Colonic mucosa (tissue), 4 donors: Measurements from ENCODE around the gene CCM2. TPM values are rescaled to one million over a fixed set of nuclear protein-coding genes. Genes with fewer than 3 reads are reported as not detected.

ENCODE experiments used
- DNase-seq: peaks from one replicate; pipeline ENCODE4 v3.0.0-alpha.2; 2020
- H3K27ac ChIP-seq: fragments of 200-600 bp; one replicate; pipeline ENCODE4 v1.8.0; 2021
- H3K27me3 ChIP-seq: fragments of 200-600 bp; one replicate; pipeline ENCODE4 v1.8.0; 2021
- H3K36me3 ChIP-seq: fragments of 200-600 bp; one replicate; pipeline ENCODE4 v1.8.0; 2021
- H3K4me1 ChIP-seq: fragments of 200-600 bp; one replicate; pipeline ENCODE4 v1.8.0; 2021; ENCODE audit warnings: mild to moderate bottlenecking
- H3K4me3 ChIP-seq: fragments of 200-600 bp; one replicate; pipeline ENCODE4 v1.8.0; 2021
- H3K9ac ChIP-seq, 2 donors: one replicate each; pipeline ENCODE4 v1.7.0; 2013; ENCODE audit warnings: control low read depth in 2 of 2, low read depth in 2 of 2, low read length in 2 of 2
- H3K9me3 ChIP-seq: fragments of 200-600 bp; one replicate; pipeline ENCODE4 v1.8.0; 2021
- intact Hi-C: fragments of 100-400 bp; cut with DNase I; formaldehyde crosslinking; loops from one replicate; pipeline ENCODE4 v1.14.1; 2022
- total RNA-seq, 2 donors: library from RNA; stranded (reverse); fragmentation: NEBNext Ultra II Directional in 1 of 2; extraction: Animal tissue kit (Norgen Biotek cat#: 25700) in 1 of 2; gene quantifications; one replicate each; pipeline ENCODE4 v1.2.1, GENCODE V29; 2021
- TF ChIP-seq, protein P1 (sequence below): fragments of 200-600 bp; IDR thresholded peaks from one replicate; pipeline ENCODE4 v1.8.0; 2022; ENCODE audit warnings: antibody characterized with exemption, mild to moderate bottlenecking
- donor health status: healthy.
- donor health status: DM: no; HTN: no; CAD: no.
- donor health status: DM: no; HTN: no; CAD: no.

The CCM2 gene
- total RNA-seq, 2 donors from 2014 or later: 34.8 to 38.0 TPM

DNA sequence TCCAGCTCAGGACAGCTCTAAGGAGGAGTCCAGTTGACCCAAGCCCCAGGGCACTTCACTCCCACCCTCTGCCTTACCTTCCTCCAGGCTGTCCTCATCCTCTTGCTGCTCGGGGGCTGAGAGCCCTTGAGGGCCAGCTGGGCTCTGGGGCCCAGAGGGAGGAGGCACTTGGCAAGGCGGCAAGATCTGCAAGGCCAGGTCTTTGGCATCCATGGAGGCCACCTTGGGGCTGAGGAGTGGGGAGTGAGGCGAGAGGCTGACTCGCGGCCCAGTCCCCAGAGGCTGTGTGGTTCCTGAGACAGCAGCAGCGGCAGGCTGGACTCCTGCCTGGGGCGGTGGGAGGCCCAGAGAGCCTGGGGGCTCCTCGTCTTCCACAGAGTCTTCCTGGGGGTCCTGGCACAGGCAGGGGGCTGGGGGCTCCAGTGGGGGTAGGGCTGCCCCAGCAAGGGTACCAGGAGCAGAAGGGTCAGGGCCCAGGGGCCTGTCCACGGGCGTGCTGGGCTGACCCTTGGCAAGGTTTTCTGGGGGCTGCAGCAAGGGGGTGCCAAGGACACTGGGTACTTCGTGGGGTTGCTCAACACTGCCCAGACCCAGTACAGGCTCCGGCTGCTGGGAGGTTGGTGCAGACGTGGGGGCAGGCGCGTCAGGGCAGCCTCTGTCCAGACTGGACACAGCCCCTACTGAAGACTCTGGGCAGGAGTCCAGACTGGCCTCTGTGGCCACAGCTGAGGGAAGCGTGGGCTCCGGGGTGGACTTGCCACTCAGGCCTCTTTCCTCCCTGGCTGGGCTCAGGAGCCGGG lies 82.2 kb downstream of the CCM2 start:
- Histone ChIP-seq H3K4me1 (no peaks in the 10 kb centered on the region), H3K27ac (no peak overlapping the region), H3K4me3 (no peak overlapping the region), H3K9ac (no peak overlapping the region), H3K27me3 (no peaks in the 10 kb centered on the region), H3K9me3 (no peaks in the 10 kb centered on the region), H3K36me3 (no peaks in the 10 kb centered on the region)
- intact Hi-C loops: no loop called here
- no peak for DNase-seq
- TF ChIP-seq, protein P1, sequence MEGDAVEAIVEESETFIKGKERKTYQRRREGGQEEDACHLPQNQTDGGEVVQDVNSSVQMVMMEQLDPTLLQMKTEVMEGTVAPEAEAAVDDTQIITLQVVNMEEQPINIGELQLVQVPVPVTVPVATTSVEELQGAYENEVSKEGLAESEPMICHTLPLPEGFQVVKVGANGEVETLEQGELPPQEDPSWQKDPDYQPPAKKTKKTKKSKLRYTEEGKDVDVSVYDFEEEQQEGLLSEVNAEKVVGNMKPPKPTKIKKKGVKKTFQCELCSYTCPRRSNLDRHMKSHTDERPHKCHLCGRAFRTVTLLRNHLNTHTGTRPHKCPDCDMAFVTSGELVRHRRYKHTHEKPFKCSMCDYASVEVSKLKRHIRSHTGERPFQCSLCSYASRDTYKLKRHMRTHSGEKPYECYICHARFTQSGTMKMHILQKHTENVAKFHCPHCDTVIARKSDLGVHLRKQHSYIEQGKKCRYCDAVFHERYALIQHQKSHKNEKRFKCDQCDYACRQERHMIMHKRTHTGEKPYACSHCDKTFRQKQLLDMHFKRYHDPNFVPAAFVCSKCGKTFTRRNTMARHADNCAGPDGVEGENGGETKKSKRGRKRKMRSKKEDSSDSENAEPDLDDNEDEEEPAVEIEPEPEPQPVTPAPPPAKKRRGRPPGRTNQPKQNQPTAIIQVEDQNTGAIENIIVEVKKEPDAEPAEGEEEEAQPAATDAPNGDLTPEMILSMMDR: no peak

DNA sequence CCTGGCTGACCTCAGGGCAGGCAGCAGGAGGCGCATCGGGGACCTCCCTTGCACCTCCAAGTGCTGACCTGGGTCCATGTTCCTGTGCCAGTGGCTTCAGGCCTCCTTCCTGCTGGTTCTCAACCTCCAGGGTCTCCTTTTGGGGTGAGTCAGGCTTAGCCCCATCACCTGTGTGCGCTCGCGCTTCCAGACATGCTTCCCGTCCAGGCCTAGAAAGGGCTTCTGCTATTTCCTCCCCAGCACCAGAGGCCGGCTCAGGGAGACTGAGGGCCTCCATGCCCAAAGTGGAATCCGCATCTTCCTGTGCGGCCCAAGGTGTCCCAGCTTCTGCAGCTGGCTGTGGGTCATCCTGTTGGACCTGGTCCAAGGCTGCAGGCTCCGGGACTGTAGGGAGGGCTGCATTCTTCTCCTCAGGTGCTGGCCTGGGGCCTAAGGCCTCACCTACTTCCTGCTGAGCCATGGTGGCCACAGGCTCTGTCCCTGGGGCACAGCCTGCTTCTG lies 82.9 kb downstream of the CCM2 start:
- no peak overlapping the region for H3K27ac ChIP-seq
- H3K36me3 ChIP-seq: no peaks in the 10 kb centered on the region
- no peak for DNase-seq
- H3K4me1 ChIP-seq: no peaks in the 10 kb centered on the region
- H3K9me3 ChIP-seq: no peaks in the 10 kb centered on the region
- TF ChIP-seq, protein P1: no peak
- H3K27me3 ChIP-seq: no peaks in the 10 kb centered on the region
- no peak overlapping the region for H3K9ac ChIP-seq
- intact Hi-C loops: no loop called here
- H3K4me3 ChIP-seq: no peak overlapping the region

DNA sequence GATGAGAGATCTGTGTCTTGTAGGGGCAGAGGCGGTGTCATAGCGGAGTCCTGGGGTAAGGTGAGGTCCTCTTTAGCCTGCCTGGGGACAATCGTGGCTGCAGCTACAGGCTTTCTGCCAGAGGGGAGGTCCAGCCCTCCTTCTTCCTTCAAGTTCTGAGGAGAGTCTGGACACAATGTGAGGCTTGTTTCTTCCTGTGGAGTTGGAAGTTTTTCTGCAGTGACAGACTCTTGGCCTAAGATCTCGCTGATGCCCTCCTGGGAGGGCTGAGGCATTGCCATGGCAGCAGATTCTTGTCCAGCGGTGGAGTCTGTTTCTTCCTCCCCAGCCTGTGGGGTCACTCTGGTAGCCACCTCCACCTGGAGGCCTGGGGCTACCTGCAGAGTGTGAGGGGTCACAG lies 84.3 kb downstream of the CCM2 start:
- intact Hi-C loops: no loop called here
- H3K4me1 ChIP-seq: no peaks in the 10 kb centered on the region
- no peak for DNase-seq
- H3K9me3 ChIP-seq: no peaks in the 10 kb centered on the region
- no peak overlapping the region for H3K27ac ChIP-seq
- no peak overlapping the region for H3K9ac ChIP-seq
- H3K4me3 ChIP-seq: no peak overlapping the region
- no peaks in the 10 kb centered on the region for H3K36me3 ChIP-seq
- TF ChIP-seq, protein P1: no peak
- peaks cover 7% of the 10 kb centered on the region for H3K27me3 ChIP-seq

GRCh38 chr7:45084901-45085618 lies 85.1 kb downstream of the CCM2 start:
- no peak for DNase-seq
- H3K36me3 ChIP-seq: no peaks in the 10 kb centered on the region
- no peak overlapping the region for H3K9ac ChIP-seq
- no peak overlapping the region for H3K27ac ChIP-seq
- no peaks in the 10 kb centered on the region for H3K9me3 ChIP-seq
- H3K27me3 ChIP-seq: peaks cover 11% of the 10 kb centered on the region
- H3K4me1 ChIP-seq: no peaks in the 10 kb centered on the region
- no peak overlapping the region for H3K4me3 ChIP-seq
- intact Hi-C loops: no loop called here
- TF ChIP-seq, protein P1: no peak

DNA sequence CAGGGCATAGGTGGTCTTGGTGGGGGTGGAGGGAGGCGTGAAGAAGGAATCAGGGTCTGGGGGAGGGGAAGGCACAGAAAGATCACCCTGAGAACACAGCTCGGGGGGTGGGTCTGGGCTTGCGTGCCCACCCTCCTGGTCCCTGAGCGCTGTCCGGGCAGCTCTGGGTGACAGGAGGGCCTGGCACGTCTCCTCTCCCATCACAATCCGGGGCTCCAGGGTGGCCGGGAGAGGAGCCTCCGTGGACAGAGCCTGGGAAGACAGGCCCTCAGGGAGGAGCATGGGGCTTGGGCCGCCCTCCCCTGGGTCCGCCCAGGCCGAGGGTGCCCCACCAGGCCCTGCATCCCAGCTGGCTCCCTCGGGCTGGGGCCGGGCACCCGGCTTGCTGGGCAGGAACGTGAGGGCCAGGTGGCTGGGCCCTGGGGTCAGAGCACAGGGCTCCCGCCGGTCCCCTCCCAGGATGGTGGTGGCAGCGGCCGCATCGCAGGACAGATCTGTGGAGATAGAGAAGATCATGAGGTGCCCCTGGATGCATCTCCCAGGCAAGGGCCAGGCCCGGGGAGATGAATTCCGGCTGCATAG lies 85.7 kb downstream of the CCM2 start:
- Histone ChIP-seq H3K4me1 (no peaks in the 10 kb centered on the region), H3K27ac (no peak overlapping the region), H3K9ac (no peak overlapping the region), H3K27me3 (peaks cover 11% of the 10 kb centered on the region), H3K36me3 (no peaks in the 10 kb centered on the region), H3K4me3 (no peak overlapping the region), H3K9me3 (no peaks in the 10 kb centered on the region)
- TF ChIP-seq, protein P1: no peak
- no peak for DNase-seq
- intact Hi-C loops: no loop called here
